NCI-H526 (cell line): ENCODE measurements around the gene CACNA2D3.

Experiments
- DNase-seq, 2 experiments: peaks; one replicate each; lab custom pipeline; 2025; lab: John Stamatoyannopoulos, UW

Gene CACNA2D3

GRCh38 chr3:54530944-54531343 lies 408.6 kb downstream of the CACNA2D3 start:
- no peak for DNase-seq

DNA sequence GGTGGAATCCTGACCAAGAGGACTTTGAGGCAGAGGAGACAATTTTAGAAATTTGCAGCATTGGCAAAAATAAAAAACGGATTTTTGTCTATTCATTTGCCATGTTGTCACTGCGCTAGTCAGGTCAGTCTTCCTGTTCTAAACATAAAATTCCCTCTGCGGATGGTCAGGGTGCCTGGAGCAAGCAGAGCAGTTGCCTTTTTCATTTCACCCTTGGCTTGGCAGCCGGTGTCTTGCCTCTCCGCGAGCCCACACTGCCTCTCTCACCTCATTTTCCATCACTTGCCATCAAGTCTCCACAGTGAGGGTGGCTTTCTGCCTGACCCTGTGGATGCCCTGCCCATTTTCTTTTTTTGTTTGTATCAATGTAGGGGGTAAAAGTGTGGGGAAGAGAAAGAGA lies 409.4 kb downstream of the CACNA2D3 start:
- no peak for DNase-seq

DNA sequence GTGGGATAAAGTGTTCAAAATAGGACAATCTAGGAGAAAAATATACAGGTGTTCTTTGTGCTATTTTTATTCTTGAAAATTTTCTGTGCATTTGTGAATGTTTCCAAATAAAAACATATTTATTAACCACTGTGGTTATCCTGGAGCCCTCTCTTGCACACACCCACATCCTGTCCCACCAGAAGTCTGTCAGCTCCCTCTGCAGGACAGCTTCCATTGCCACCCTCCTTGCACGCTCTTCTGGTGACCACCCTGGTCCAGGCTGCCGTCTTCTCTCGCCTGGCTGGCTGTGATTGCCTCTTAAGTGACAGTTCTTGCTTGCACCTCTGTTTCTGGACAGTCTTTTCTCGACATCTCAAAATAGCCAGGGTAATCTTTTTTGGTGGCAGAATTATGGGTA lies 411.5 kb downstream of the CACNA2D3 start:
- no peak for DNase-seq

DNA sequence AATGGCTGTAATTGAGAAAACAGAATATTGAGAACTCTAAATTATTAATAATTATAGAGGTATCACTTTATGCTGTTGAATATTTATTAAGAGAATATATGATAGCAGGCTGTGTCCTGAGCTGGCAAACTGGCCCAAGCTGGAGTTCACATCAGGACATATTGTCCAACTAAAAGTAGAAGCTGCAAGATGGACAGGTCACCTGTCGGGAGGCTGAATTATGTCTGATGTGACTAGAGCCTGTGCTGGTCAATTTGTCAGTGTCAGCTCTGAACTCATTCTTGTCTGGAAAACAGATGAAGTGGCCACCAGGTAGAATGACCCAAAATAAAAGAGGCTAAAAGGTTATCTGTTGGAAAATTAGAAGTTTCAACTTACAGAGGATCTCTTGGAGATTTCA lies 413.3 kb downstream of the CACNA2D3 start:
- no peak for DNase-seq

DNA sequence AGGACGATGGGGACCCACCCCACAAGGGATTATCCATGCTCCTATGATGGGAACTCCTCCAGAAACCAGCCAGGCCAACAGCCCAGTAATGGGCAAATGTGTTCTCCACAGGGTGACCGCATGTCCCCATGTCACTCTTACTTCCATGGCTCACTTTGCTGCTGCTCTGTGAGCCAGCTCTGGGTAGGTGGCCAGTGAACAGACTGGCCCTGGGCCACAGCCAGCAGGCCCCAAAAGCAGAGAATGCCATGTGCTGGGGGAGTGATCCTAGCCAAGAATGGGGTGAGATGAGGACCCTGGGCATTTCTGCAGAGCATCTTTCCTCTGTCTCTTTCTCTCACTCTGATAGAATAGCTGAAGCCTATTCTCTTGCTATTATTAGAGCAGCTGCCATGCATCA lies 414.1 kb downstream of the CACNA2D3 start:
- DNase-seq: no peak

DNA sequence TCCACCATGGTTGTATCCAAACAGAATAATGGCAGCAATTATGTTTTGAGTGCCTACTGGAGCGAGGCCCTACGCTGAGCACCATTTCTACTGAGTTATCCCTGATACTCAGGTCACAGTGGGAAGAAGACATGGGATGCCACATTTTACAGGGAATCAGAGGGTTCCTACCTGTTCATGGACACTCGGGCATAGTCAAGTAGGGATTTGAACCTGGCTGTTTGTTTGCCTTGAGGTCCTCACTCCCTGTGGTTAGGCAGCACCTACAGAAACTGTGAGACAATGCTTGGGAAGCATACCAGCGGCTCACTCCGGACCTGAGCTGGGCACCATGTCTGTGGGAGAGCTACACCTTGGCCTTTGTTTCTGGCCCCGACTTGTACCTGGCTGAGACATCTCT lies 415.2 kb downstream of the CACNA2D3 start:
- DNase-seq: no peak

GRCh38 chr3:54538346-54538745 lies 416.0 kb downstream of the CACNA2D3 start:
- DNase-seq: no peak

DNA sequence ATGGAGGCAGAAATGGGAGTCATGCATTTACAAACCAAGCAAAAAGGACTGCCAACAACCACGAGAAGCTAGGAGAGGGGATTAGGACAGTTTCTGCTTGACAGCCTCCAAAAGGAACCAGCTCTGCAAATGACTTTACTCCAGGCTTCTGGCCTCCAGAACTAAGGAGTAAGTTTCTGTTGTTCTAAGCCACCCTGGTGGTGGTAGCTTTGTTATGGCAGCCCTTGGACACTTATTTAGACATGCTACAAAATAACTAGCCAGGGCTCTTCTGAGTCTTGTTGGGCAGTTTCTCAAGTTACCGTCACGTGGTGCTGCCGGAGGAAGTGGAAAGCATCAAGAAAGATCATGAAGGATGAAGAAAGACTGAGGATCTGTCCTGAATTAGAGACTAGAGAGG lies 419.0 kb downstream of the CACNA2D3 start:
- no peak for DNase-seq

DNA sequence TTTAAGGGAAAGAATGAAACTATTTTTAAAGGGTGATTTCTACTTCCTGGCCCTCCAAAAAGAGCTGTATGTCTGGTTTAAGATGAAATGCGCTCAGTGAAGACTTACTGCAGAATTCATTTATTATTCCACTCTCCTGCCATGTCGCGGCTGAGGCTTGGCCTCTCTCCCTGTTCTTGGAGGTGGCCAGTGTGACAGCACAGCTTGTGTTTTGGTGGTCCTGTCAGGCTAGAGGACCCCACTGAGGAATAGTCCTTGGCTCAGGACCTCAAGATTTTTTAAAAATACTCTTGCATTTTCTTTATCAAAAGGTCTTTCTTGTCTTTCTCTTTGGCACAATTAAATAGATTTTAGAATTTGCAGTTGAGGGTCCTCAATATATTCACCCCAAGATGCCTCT lies 421.1 kb downstream of the CACNA2D3 start:
- no peak for DNase-seq

DNA sequence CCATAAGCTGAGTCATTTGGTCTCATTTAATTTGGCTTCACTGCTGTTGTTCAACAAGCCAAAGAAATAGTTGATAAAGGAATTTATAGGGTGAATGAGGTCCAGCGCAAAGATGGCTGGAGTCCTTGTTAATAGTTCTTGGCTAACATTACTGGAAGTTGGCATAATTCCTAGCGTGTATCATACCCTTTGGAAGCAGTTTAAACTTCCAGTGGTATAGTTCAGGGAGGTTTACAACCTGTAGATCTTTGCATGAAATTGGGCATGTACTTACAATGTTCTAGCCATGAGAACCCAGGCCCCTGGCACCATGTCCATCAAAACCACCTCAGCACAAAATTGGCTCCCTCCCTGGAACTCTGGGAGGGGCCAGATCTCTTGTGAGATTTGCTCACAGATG lies 424.7 kb downstream of the CACNA2D3 start:
- no peak for DNase-seq

GRCh38 chr3:54547846-54548245 lies 425.5 kb downstream of the CACNA2D3 start:
- no peak for DNase-seq

- no peak for DNase-seq
These were observed 427.4 kb downstream of the CACNA2D3 start for GRCh38 chr3:54549607-54550220.

GRCh38 chr3:54550221-54550977 lies 428.0 kb downstream of the CACNA2D3 start:
- DNase-seq: no peak

DNA sequence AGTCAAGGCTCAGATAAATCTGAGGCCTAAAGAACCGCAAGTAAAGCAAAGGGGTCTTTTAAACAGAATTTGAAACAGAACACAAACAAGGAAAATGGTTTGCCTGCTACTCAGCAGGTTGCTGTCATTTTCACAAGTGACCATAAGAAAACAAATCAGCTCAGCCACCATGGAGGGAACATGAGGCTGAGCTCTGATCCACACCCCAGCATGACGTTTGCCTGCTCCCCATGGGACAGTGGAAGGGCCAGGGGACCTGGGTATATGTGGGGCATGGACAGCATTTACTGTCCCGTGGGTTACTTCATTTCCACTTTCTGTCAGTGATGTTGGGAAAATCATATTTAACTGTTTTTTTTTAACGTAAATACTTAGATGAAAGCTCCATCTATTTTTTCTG lies 434.3 kb downstream of the CACNA2D3 start:
- no peak for DNase-seq

- no peak for DNase-seq
These were observed 435.4 kb downstream of the CACNA2D3 start for GRCh38 chr3:54557538-54558428.

- DNase-seq: no peak
These were observed 441.3 kb downstream of the CACNA2D3 start for GRCh38 chr3:54563501-54564200.

- DNase-seq: no peak
These were observed 442.1 kb downstream of the CACNA2D3 start for GRCh38 chr3:54564374-54564925.

DNA sequence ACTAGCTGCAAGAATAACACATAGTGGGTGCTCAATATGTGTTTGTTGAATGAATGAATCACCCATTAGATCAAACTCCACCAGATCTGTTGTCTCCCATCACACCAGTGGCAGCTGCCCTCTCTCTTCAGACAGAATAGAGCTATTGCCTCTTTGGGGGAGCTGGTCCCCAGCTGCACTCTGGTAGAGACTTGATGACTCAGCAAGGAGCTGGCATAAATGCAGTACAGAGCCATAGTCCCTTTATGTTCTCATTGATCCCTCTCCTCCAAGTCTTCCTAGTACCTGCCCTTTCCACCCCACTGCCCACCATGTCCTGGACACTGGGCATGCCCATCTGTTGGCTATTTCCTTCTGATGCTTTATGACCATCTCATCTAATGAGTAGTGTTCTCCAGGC lies 443.6 kb downstream of the CACNA2D3 start:
- no peak for DNase-seq

DNA sequence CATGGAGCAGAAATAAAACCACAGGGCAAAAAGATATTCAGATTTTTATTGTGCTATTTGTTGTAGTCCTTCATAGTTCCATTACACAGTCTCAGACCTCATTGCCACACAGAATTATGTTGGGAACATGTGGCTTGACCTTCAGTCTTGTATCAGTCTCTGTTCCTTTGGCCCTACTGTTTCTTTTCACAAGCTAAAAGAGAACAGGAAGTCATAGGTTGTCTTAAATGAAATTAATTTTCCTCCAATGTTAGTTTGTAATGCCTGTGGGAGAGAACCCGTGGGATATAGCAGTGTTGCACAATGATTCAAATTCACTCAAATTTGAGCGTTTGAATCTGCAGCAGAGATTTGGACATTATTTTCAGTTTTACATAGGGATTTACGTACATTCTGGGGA lies 445.6 kb downstream of the CACNA2D3 start:
- no peak for DNase-seq

- DNase-seq: no peak
These were observed 447.7 kb downstream of the CACNA2D3 start for GRCh38 chr3:54570008-54570407.

DNA sequence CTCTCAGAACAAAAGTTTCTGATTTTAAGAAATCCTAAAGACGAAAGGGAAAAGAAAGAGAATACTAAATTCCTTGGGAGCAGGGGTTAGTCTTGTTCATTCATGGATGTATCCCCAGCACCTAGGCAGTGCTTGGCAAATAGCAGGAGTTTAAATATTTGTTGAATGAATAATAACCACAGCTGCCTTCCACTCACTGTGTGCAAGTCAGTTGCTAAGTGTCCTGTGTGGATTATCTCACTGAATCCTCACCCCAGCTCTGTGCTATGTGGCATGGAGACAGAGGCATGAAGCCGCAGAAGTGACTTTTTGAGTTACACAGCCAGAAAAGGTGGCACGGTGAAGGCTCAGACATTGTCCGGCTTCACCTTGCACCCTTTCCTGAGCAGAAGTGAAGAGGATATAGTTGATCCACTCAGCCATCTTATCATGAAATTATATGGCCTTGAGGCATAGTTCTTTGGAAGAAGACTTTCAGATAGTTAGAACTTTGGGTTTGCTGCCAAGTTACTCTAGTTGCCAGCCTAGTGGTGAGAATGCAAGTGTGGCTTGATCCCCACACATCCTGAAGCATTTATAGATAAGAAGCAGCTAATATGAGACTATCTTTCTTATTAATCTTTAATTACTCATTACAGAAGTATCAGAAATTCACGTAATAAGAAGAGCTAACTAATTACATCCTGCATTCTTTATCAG lies 450.0 kb downstream of the CACNA2D3 start:
- no peak for DNase-seq
